ENCODE measurements around the gene CLUH.
"Not testable (repeated sequence)": the region's sequence is repeated elsewhere in the genome, so short reads cannot be mapped to it uniquely, and the experiment has no call there.

CLUH gene

DNA sequence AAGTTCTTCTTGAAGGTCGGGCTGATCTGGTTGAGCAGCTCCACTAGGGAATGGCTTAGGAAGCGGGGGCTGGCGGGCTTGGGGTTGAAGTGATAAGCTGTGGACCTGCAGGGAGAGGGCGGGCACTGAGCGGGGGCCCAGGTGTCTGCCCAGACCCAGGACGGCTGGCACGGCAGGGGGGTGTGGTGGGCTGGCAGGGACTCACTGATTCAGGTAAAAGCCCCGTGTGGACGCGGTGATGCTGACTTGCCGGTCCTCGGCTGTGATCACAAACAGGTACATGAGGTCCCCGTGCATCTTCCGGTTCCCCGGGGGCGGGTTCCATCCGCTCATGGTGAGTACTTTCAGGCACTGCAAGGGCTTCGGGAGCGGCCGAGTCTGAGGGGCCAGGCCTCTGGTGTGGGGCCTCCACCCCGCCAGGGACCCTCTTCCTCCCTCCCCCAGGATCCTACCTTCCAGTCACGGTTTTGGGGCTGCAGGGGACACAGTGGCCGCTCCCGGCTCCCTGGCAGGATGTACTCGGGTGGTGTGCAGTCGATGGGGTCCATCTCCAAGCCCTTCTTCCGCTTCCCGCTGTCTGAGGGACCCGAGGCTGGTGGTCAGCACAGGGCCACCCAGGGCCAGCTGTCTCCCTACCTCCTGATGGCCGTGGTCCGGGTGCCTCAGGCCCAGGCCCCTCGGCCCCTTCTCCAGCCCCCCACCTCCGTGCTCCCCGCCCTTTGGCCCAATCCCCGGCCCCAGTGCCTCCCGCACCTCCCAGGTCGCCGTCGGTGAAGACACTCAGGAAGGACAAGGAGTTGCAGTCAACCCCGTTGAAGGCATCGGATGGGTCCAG lies 10.2 kb downstream of the CLUH start:
- ATAC-seq (replicated peaks) (no peak), DNase-seq (no peak)
- Mint-ChIP-seq H3K4me3 (no peak overlapping the region), H3K4me1 (peaks cover 12 to 18% of the 10 kb centered on the region in 2 donors), H3K27me3 (no peaks in the 10 kb centered on the region), H3K27ac (no peak overlapping the region), H3K9me3 (no peaks in the 10 kb centered on the region), H3K36me3 (peaks cover 42 to 50% of the 10 kb centered on the region in 2 donors)

DNA sequence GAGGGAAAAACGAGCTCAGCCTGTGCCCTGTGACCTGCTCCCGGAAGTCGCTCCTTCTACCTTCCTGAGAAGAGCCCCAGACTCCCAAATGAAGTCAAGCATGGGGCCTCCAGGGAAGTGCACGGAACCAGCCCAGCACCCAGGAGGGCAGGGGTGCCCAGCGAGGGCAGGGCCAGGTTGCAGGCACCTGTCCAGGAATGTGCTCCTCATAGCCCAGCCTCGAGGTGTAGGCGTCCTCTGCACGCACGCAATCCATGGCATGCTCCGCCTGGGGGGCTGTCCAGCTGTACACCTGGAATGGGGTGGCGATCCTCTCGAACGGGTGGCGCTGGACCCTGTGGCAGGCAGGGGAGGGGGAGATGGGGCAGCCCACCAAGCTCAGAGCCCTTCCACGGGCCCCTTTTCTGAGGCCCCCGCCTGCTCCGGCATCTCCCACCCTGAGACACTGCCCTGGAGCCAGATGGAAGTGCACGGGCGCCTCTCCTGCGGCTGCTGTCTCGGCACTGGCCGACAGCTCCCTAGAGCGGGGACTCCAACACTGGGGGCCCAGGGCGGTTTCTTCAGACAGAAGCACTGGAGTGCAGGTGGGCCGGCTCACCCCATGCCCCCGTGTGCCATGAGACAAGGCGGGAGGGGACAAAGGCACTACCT lies 10.9 kb downstream of the CLUH start:
- no peak for ATAC-seq (replicated peaks)
- H3K9me3 Mint-ChIP-seq = no peaks in the 10 kb centered on the region
- H3K27me3 Mint-ChIP-seq = no peaks in the 10 kb centered on the region
- peaks cover 9 to 11% of the 10 kb centered on the region in 2 donors for H3K4me1 Mint-ChIP-seq
- peaks cover 41 to 50% of the 10 kb centered on the region in 2 donors for H3K36me3 Mint-ChIP-seq
- DNase-seq = no peak
- H3K4me3 Mint-ChIP-seq = no peak overlapping the region
- H3K27ac Mint-ChIP-seq = no peak overlapping the region

DNA sequence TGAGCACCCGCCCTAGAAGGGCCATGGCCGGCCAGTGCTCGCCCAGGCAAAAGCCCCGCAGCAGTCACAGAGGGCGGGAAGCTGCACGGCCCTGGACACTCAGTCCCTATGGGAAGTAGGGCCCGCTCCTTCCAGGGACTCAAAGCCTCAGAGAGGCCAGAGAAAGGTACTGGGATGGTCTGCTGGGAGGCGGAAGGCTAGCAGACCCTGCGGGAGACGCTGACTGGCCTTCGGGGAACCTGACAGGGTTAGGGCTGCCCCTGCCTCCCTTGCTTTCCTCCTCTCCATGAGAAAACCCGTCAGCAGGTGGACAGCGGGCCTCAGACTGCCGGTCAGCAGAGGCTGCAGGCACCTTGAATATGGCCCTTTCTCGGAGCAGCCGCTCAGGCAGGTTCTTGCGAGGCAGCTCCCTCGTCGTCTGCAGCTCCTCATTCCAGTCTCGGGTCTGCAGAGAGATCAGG lies 11.5 kb downstream of the CLUH start:
- Mint-ChIP-seq H3K9me3 (no peaks in the 10 kb centered on the region), H3K27me3 (no peaks in the 10 kb centered on the region), H3K4me1 (peaks cover 5 to 6% of the 10 kb centered on the region in 2 donors), H3K4me3 (no peak overlapping the region), H3K27ac (no peak overlapping the region), H3K36me3 (peaks cover 36 to 50% of the 10 kb centered on the region in 2 donors)
- ATAC-seq (replicated peaks) (no peak), DNase-seq (no peak)

DNA sequence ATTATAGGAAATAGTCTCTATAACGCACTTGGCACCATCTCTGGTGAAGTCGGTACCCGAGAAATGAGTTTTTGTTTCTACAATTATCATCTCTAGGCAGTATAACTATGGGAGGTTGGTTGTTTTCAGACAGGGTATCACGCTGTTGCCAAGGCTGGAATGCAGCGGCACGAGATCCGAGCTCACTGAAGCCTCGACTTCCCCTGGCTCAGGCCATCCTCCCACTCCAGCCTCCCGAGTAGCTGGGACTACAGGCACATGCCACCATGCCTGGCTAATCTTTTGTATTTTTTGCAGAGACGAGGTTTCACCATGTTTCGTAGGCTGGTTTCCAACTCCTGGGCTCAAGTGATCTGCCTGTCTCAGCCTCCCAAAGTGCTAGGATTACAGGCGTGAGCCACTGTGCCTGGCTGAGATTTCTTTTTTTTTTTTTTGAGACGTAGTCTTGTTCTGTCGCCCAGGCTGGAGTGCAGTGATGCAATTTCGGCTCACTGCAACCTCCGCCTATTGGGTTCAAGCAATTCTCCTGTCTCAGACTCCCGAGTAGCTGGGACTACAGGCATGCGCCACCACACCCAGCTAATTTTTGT lies 12.3 kb downstream of the CLUH start:
- H3K27ac Mint-ChIP-seq = not testable (repeated sequence)

DNA sequence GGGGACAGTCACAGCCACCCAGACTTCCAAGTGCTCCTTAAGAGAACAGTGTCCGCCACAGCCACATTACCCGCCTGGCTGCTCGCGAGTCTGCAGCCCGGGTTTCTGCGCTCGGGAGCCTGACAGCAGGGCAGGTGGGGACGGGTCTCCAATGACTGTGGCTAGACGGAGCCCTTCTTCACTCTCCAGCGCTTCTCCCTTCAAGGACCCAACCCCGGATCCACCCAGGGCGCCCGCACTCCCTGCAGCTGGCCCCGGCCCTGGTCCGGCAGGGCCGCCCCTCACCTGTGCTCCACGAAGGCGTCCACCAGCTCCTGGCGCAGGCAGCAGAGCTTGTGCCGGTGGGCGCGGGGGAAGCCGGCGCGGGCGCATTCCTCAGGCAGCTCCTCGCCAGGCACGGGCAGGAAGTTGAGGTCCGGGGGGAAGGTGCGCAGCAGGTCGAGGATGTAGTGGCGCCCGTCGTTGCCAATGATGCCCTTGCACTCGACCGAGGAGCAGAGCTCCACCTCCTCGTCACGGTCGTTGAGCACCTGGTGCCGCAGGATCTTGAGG lies 13.9 kb downstream of the CLUH start:
- Mint-ChIP-seq H3K4me1 (no peaks in the 10 kb centered on the region), H3K36me3 (peaks cover 42% of the 10 kb centered on the region in 2 donors), H3K9me3 (no peaks in the 10 kb centered on the region), H3K4me3 (no peak overlapping the region), H3K27me3 (no peaks in the 10 kb centered on the region), H3K27ac (no peak overlapping the region)
- DNase-seq = no peak
- ATAC-seq (replicated peaks) = no peak

More for the DNA sequence above, 12.3 kb downstream of the CLUH start:
- H3K27me3 Mint-ChIP-seq; H3K9me3 Mint-ChIP-seq; H3K4me1 Mint-ChIP-seq; DNase-seq; ATAC-seq (replicated peaks); H3K4me3 Mint-ChIP-seq: not testable (repeated sequence)
- H3K36me3 Mint-ChIP-seq = peaks cover 34 to 44% of the 10 kb centered on the region in 2 donors

DNA sequence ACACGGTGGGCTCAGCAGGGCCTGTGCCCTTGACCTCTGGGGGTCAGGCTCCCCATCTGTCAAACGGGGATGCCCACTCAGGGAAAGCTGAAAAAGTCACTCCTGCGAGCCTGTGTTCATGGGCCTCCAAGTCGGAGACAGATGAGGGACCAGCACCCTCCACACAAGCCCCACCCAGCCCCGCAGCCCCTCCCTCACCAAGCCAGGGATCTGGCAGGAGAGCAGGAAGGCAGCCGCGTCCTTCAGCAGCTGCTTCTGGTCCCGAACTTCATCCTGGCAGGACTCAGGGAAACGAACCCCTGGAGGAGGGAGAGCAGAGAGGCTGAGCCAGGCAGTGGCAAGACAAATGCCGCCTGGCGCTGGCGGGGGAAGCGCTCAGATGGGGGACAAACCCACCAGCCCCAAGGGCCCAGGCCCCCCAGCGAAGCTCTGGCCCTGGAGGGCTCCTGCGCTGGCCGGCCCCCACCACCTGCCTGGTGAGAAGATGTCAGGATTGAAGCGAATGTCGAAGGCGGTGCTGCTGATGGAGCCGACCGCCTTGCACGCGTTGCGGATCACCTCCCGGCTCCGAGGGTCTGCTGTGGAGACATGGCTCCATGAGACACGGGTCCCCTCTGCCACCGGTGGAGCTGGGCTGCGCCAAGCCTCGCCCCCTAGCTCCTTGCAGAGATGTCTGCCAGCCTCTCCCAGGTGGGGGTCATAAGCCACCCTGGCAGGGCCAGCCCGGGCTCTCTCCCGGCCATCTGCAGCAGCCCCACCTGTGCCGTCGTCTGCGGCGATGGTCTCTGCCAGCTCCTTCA lies 15.4 kb downstream of the CLUH start:
- Mint-ChIP-seq H3K4me3 (no peak overlapping the region), H3K36me3 (peaks cover 37 to 42% of the 10 kb centered on the region in 2 donors), H3K9me3 (no peaks in the 10 kb centered on the region), H3K4me1 (no peaks in the 10 kb centered on the region), H3K27ac (no peak overlapping the region), H3K27me3 (no peaks in the 10 kb centered on the region)
- no peak for ATAC-seq (replicated peaks)
- no peak for DNase-seq

DNA sequence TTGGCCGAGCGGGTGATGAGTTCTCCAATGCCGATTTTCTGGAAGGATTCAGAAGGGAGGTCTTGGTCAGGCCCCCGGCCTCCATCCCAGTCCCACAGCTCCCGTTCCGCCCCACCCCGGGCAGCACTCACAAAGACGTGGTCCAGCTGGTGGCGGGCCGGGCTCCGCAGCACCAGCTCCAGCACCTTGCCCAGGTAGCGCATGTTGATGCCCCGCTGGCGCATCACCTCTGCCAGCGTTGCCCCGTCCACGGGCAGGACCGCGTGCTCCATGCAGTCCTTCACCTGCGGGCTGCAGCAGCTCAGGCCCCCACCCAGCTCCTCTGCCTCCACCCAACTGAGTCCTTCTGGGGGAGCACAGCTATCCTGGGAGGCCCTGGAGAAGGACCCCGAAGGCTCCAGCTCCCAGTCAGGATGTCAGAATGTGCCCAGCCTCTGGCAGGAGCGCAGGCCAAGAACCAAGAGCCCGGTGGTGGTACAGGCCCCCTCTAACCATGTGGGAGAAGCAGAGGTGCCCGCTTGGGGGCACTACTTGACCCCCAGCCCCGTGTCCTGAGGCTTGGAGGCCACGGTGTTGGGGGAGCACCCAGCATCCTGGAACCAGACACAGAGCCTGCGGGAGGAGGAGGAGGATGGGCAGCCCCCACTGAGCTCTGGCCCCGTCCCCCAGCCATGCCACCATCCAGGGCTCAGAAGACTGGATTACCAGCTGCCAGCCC lies 16.2 kb downstream of the CLUH start:
- no peak overlapping the region for H3K4me3 Mint-ChIP-seq
- no peaks in the 10 kb centered on the region for H3K9me3 Mint-ChIP-seq
- DNase-seq (no peak), ATAC-seq (replicated peaks) (no peak)
- peaks cover 34 to 48% of the 10 kb centered on the region in 2 donors for H3K36me3 Mint-ChIP-seq
- H3K27ac Mint-ChIP-seq = peak overlapping the region; percentile 81
- no peaks in the 10 kb centered on the region for H3K27me3 Mint-ChIP-seq
- H3K4me1 Mint-ChIP-seq = no peaks in the 10 kb centered on the region

DNA sequence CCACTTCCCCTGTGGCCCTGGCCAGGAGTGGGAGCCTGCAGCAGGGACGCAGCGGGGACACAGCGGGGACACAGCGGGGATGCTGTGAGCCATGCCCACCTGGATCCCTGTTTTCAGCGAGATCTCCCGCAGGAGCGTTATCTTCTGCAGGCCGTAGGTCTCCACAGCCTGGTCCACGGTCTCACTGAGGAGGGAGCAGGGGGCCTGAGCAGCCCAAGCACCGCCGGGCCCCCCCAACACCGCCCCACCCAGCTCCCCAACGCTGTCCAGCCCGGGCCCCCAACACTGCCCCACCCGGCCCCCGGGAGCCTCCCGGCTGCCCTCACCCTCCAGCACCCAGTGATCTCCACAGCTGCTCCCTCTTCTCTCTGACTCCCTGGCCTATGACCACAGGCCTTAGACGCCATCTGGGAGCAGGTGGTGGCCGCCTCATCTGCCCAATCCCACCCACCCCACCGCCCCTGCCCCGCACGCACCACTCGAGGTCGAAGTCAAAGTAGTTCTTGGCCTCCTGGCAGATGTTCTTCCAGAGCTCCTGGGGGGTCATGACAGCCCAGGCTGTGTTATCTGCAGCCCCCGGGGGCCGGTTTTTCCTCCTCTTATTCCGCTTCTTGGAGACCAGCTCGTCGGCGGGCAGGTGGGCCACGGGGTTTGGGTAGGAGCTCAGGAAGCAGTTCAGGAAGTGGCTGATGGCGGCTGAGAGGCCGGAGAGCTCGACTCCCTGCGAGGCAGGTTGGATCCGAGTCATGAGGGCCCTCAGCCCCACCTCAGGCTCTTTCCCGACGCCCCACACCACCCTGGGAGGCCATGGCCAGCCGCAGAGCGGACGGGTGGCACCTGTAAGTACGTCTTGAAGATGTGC lies 17.0 kb downstream of the CLUH start:
- no peaks in the 10 kb centered on the region for H3K4me1 Mint-ChIP-seq
- H3K27ac Mint-ChIP-seq = peak overlapping the region; percentile 81
- H3K4me3 Mint-ChIP-seq = no peak overlapping the region
- ATAC-seq (replicated peaks) (no peak), DNase-seq (no peak)
- H3K9me3 Mint-ChIP-seq = no peaks in the 10 kb centered on the region
- H3K27me3 Mint-ChIP-seq = no peaks in the 10 kb centered on the region
- H3K36me3 Mint-ChIP-seq = peaks cover 26 to 40% of the 10 kb centered on the region in 2 donors

DNA sequence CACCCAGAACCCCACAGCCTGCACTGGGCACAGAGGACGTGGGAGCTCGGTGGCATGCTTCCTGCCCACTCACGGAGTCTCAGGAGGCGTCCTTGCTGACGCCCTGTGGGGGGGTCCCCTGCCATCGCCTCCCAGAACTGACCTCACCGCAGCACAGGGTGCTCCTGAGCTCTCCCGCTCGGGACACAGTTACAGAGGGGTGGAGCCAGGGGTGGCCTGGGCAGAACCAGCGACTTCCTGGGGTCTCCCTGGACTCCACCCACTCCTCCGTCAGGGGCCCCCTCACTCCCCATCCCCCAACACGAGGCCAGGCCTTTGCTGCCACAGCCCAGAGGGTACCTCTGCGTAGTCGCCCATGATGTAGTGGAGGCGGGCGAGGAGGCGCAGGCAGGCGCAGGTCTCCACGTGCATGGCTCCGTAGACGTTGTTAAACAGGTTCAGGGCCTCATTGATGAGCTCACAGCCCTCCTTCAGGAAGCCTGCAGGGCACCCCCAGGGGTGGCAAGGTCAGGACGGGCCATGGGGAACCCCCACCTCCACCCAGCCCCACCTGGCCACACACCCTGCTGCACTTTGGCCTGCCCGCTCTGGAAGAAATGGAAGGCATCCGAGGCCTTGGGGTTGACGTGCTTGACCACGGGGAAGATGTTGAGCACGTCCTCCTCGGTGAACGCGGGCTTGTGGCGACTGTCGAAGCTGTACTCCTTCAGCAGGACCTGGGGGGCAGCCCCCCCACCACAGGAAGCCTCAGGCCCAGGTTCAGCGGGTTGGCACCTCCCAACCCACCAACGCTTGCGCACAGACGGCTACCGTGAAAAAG lies 17.8 kb downstream of the CLUH start:
- peaks cover 30 to 46% of the 10 kb centered on the region in 2 donors for H3K36me3 Mint-ChIP-seq
- peaks cover 4 to 5% of the 10 kb centered on the region in 2 donors for H3K4me1 Mint-ChIP-seq
- H3K9me3 Mint-ChIP-seq = no peaks in the 10 kb centered on the region
- H3K27me3 Mint-ChIP-seq = no peaks in the 10 kb centered on the region
- peak overlapping the region; percentile 37 for H3K27ac Mint-ChIP-seq
- DNase-seq (no peak), ATAC-seq (replicated peaks) (no peak)
- H3K4me3 Mint-ChIP-seq = no peak overlapping the region

DNA sequence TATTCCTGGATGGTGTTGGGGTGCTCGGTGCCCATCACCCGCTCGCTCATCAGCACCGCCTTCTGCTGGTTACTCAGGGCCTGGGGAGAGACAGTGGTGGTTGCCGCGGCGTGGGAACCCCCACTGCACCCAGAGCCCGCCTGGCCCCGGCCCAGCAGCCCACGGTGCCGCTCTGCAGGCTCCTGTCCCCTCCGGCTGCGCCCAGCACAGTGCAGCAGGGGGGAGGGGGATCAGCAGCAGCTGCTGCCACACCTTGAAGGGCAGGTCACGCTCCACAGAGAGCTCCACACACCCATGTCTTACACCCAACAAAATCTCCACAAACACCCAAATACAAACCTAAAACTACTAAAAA lies 18.8 kb downstream of the CLUH start:
- no peak for ATAC-seq (replicated peaks)
- peaks cover 24 to 43% of the 10 kb centered on the region in 2 donors for H3K36me3 Mint-ChIP-seq
- no peak for DNase-seq
- no peak overlapping the region for H3K27ac Mint-ChIP-seq
- H3K4me1 Mint-ChIP-seq = peaks cover 4 to 5% of the 10 kb centered on the region in 2 donors
- no peaks in the 10 kb centered on the region for H3K27me3 Mint-ChIP-seq
- H3K4me3 Mint-ChIP-seq = no peak overlapping the region
- no peaks in the 10 kb centered on the region for H3K9me3 Mint-ChIP-seq

DNA sequence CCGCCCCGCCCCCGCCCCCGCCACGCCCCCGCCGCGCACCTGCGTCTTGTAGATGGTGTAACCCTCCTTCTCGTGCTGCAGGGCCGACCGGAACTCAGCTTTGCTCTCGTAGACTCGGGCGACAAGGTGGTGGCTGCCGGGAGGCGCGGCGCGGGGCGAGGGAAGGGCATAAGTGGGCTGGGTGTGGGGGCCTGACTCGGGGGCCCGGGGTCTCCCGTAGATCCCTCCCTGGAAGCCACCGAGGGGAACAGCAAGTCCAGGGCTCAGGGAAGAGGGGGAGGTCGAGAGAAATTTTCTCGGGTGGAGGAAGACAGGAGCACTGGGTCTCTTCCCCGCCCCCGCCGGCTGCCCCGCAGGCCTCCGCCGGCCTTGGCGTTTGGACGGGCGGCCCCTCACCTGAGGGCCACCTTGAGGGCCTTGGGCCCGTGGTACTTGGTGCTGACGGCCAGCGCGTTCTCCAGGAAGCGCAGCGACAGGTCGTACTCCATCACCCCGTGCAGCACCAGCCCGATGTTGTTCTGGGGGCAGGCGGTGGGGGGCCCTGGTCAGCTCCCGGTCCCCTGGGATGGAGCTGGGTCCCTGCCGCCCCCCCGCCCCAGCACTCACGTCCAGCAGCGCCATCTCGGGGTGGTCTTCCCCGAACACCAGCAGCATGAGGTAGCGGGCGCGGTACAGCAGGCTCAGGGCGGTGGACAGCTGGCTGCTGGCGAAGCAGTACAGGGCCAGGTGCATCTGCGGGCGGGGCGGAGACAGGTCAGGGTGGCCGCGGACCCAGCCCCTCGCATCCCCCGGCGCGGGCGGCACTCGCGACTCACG lies 19.4 kb downstream of the CLUH start:
- ATAC-seq (replicated peaks) (no peak), DNase-seq (no peak)
- H3K27me3 Mint-ChIP-seq = no peaks in the 10 kb centered on the region
- no peak overlapping the region for H3K27ac Mint-ChIP-seq
- H3K36me3 Mint-ChIP-seq = peaks cover 24 to 46% of the 10 kb centered on the region in 2 donors
- no peaks in the 10 kb centered on the region for H3K9me3 Mint-ChIP-seq
- peaks cover 5 to 6% of the 10 kb centered on the region in 2 donors for H3K4me1 Mint-ChIP-seq
- H3K4me3 Mint-ChIP-seq = no peak overlapping the region

All from stimulated activated naive B cell treated with anti-CD40 and anti-IgM and Interleukin-4, amounts not matched to agents 10 μg/mL and 1 μg/mL and 100 μg/mL, for 72 hours (primary cell).